Neural progenitor cell (in vitro differentiated cells): Measurements from ENCODE around the gene CHST8. TPM values are rescaled to one million over a fixed set of nuclear protein-coding genes. Genes with fewer than 3 reads are reported as not detected.
"Not testable (repeated sequence)": the region's sequence is repeated elsewhere in the genome, so short reads cannot be mapped to it uniquely, and the experiment has no call there.

Experiments used
- DNase-seq: peaks from one replicate; pipeline ENCODE4 v3.0.0-alpha.2; 2016; ENCODE audit warnings: low spot score
- H2AFZ ChIP-seq: fragments of 200-600 bp; sonication (generic); replicated peaks from 2 replicates; pipeline ENCODE4 v1.6.1; 2016; ENCODE audit warnings: antibody characterized with exemption
- H3F3A ChIP-seq: fragments of 200-600 bp; sonication (generic); 2 replicates; pipeline ENCODE4 v1.6.1; 2016; ENCODE audit warnings: antibody characterized with exemption, low read depth
- H3K27ac ChIP-seq: fragments of 200-600 bp; sonication (generic); 2 replicates; pipeline ENCODE4 v1.5.1; 2016; ENCODE audit warnings: mild to moderate bottlenecking
- H3K27me3 ChIP-seq: fragments of 200-600 bp; sonication (generic); 2 replicates; pipeline ENCODE4 v1.6.1; 2016; ENCODE audit warnings: mild to moderate bottlenecking, moderate library complexity
- H3K36me3 ChIP-seq: fragments of 200-600 bp; sonication (generic); 2 replicates; pipeline ENCODE4 v1.5.1; 2016
- H3K4me1 ChIP-seq: fragments of 200-600 bp; sonication (generic); 2 replicates; pipeline ENCODE4 v1.6.1; 2016; ENCODE audit warnings: mixed run types
- H3K4me2 ChIP-seq: fragments of 200-600 bp; sonication (generic); 2 replicates; pipeline ENCODE4 v1.6.1; 2016
- H3K4me3 ChIP-seq: fragments of 200-600 bp; sonication (generic); 2 replicates; pipeline ENCODE4 v1.5.1; 2016
- H3K79me2 ChIP-seq: fragments of 200-600 bp; sonication (generic); 2 replicates; pipeline ENCODE4 v1.6.1; 2016; ENCODE audit warnings: low read depth
- H3K9ac ChIP-seq: fragments of 200-600 bp; sonication (generic); 2 replicates; pipeline ENCODE4 v1.6.1; 2016
- H3K9me3 ChIP-seq: fragments of 200-600 bp; sonication (generic); 2 replicates; pipeline ENCODE4 v1.5.1; 2016; ENCODE audit warnings: low read depth
- H4K20me1 ChIP-seq: fragments of 200-600 bp; sonication (generic); 2 replicates; pipeline ENCODE4 v1.6.1; 2016; ENCODE audit warnings: low read depth
- H3K27ac Mint-ChIP-seq: 3 replicates; pipeline ENCODE4 v1.8.0; 2021; ENCODE audit warnings: mixed read lengths
- H3K27me3 Mint-ChIP-seq: 2 replicates; pipeline ENCODE4 v1.8.0; 2022; ENCODE audit warnings: low read depth, mild to moderate bottlenecking, inconsistent platforms, moderate library complexity, mixed read lengths; ENCODE audit not compliant: insufficient read depth
- H3K36me3 Mint-ChIP-seq: 3 replicates; pipeline ENCODE4 v1.8.0; 2021; ENCODE audit warnings: mixed read lengths
- H3K4me1 Mint-ChIP-seq: 3 replicates; pipeline ENCODE4 v1.8.0; 2021; ENCODE audit warnings: mixed read lengths
- H3K4me3 Mint-ChIP-seq: 3 replicates; pipeline ENCODE4 v1.8.0; 2021; ENCODE audit warnings: mild to moderate bottlenecking, moderate library complexity, mixed read lengths
- H3K9me3 Mint-ChIP-seq: 3 replicates; pipeline ENCODE4 v1.8.0; 2020; ENCODE audit warnings: mixed read lengths
- CTCF ChIP-seq: fragments of 200-600 bp; sonication (generic); IDR thresholded peaks from 2 replicates; pipeline ENCODE4 v1.5.1; 2017; ENCODE audit warnings: antibody characterized with exemption, mild to moderate bottlenecking
- EZH2 ChIP-seq: fragments of 200-600 bp; sonication (generic); IDR thresholded peaks from 2 replicates; pipeline ENCODE4 v1.6.1; 2017; ENCODE audit warnings: antibody characterized with exemption, mild to moderate bottlenecking, moderate library complexity
- EZH2phosphoT487 ChIP-seq: fragments of 200-600 bp; sonication (generic); IDR thresholded peaks from 2 replicates; pipeline ENCODE4 v1.6.1; 2017; ENCODE audit warnings: antibody characterized with exemption
- total RNA-seq: library from RNA; depleted of rRNA; stranded (reverse); fragments of >200 nt; gene quantifications from 2 replicates; pipeline ENCODE4 v1.2.3, GENCODE V29; 2015; ENCODE audit warnings: low replicate concordance

CHST8 gene
- total RNA-seq, 1 donor from 2014 or later, result 0.92 TPM

GRCh38 chr19:33601583-33601982, 20.2 kb upstream of the CHST8 start:
- no peaks in the 10 kb centered on the region for H3K79me2 ChIP-seq
- H4K20me1 ChIP-seq, result no peaks in the 10 kb centered on the region
- H3K4me1 Mint-ChIP-seq, result no peaks in the 10 kb centered on the region
- DNase-seq, result no peak
- no peaks in the 10 kb centered on the region for H3K36me3 ChIP-seq
- H3K9me3 Mint-ChIP-seq, result peaks cover 12% of the 10 kb centered on the region
- no peak overlapping the region for H3K27ac Mint-ChIP-seq
- peaks cover 5% of the 10 kb centered on the region for H3K9me3 ChIP-seq
- H3F3A ChIP-seq, result no peaks in the 10 kb centered on the region
- no peaks in the 10 kb centered on the region for H3K36me3 Mint-ChIP-seq
- no peak overlapping the region for H3K27ac ChIP-seq
- H2AFZ ChIP-seq, result no peak overlapping the region
- H3K4me3 Mint-ChIP-seq, result no peak overlapping the region
- H3K9ac ChIP-seq, result no peak overlapping the region
- no peak overlapping the region for H3K4me2 ChIP-seq
- no peaks in the 10 kb centered on the region for H3K4me1 ChIP-seq
- H3K27me3 ChIP-seq, result no peaks in the 10 kb centered on the region
- no peak overlapping the region for H3K4me3 ChIP-seq
- TF ChIP-seq EZH2 (no peak), EZH2phosphoT487 (no peak), CTCF (no peak)
- H3K27me3 Mint-ChIP-seq, result peaks cover 10% of the 10 kb centered on the region

DNA sequence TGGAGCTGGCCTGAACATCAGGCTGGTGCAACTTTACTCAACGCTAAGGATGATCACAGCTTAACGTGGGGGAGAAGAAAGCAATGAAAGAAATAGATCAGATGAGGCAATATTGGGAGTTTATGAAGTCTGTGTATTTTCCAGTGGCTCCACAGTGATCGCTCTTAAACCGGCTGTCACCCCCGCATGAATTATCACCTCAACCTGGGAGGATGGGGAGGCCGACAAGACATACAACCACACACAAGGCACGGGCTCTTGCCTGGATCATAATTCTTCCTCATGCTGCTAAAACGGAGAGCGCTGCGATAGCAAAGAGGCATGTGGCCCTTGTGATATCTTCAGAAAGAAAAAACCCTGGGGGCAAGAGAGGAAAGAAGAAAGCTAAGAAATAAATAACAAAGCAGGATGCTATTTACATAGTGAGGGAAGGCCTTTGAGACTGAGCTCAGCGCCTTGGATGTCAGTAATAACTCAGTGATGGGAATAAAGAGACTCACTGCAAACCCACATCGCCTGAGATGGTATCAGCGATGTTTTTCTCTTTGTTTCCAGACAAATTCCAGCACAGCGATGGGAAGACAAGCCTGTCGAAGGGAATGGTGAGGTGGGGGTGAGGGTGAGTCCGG, 19.1 kb upstream of the CHST8 start:
- H3K36me3 Mint-ChIP-seq, result no peaks in the 10 kb centered on the region
- no peaks in the 10 kb centered on the region for H3K4me1 ChIP-seq
- peaks cover 14% of the 10 kb centered on the region for H3K27me3 Mint-ChIP-seq
- H3K9me3 Mint-ChIP-seq, result peaks cover 7% of the 10 kb centered on the region
- no peaks in the 10 kb centered on the region for H3F3A ChIP-seq
- H3K4me1 Mint-ChIP-seq, result no peaks in the 10 kb centered on the region
- H2AFZ ChIP-seq, result no peak overlapping the region
- H3K4me3 Mint-ChIP-seq, result no peak overlapping the region
- no peaks in the 10 kb centered on the region for H4K20me1 ChIP-seq
- no peak overlapping the region for H3K27ac Mint-ChIP-seq
- H3K27ac ChIP-seq, result no peak overlapping the region
- H3K27me3 ChIP-seq, result no peaks in the 10 kb centered on the region
- H3K9me3 ChIP-seq, result peaks cover 5% of the 10 kb centered on the region
- no peak for DNase-seq
- no peak overlapping the region for H3K4me3 ChIP-seq
- H3K79me2 ChIP-seq, result no peaks in the 10 kb centered on the region
- H3K36me3 ChIP-seq, result no peaks in the 10 kb centered on the region
- no peak overlapping the region for H3K4me2 ChIP-seq
- H3K9ac ChIP-seq, result no peak overlapping the region
- no peak for TF ChIP-seq EZH2phosphoT487
- TF ChIP-seq EZH2, result no peak

DNA sequence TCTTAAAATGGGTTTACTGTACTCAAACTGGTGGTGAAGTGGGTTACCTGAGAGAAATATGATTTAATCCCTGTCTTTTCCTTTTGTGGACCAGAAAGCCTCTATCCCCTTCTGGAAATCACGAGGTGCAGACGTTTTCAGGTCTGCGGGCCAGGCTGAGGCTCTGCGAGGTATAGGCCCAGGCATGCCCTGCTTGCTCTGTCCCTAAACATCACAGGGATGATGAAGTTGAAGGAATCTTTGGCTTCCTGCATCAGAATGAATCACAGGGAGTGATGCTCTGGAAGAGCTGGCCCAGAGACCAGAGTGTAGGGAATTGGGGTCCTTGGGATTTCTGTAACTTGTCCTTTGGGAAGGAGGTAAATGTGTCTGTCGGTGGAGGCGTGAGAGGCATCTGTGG, 18.4 kb upstream of the CHST8 start:
- Mint-ChIP-seq H3K9me3 (peaks cover 7% of the 10 kb centered on the region), H3K27ac (no peak overlapping the region), H3K4me1 (no peaks in the 10 kb centered on the region), H3K36me3 (no peaks in the 10 kb centered on the region), H3K27me3 (peaks cover 14% of the 10 kb centered on the region), H3K4me3 (no peak overlapping the region)
- H3K79me2 ChIP-seq, result no peaks in the 10 kb centered on the region
- no peaks in the 10 kb centered on the region for H3F3A ChIP-seq
- no peaks in the 10 kb centered on the region for H3K27me3 ChIP-seq
- no peaks in the 10 kb centered on the region for H4K20me1 ChIP-seq
- H3K36me3 ChIP-seq, result no peaks in the 10 kb centered on the region
- no peak overlapping the region for H3K4me3 ChIP-seq
- H3K4me2 ChIP-seq, result no peak overlapping the region
- H3K9ac ChIP-seq, result no peak overlapping the region
- H3K4me1 ChIP-seq, result no peaks in the 10 kb centered on the region
- DNase-seq, result no peak
- peaks cover 5% of the 10 kb centered on the region for H3K9me3 ChIP-seq
- TF ChIP-seq EZH2phosphoT487 (no peak), EZH2 (no peak), CTCF (no peak)
- H2AFZ ChIP-seq, result no peak overlapping the region
- no peak overlapping the region for H3K27ac ChIP-seq

- Histone ChIP-seq H3K9ac (no peak overlapping the region), H3K4me1 (no peaks in the 10 kb centered on the region), H3F3A (no peaks in the 10 kb centered on the region), H3K4me2 (no peak overlapping the region), H3K27ac (no peak overlapping the region), H3K79me2 (no peaks in the 10 kb centered on the region), H3K4me3 (no peak overlapping the region), H2AFZ (no peak overlapping the region), H3K27me3 (no peaks in the 10 kb centered on the region), H3K36me3 (no peaks in the 10 kb centered on the region), H4K20me1 (no peaks in the 10 kb centered on the region), H3K9me3 (peaks cover 12% of the 10 kb centered on the region)
- no peak for TF ChIP-seq CTCF
- TF ChIP-seq EZH2, result no peak
- no peak for TF ChIP-seq EZH2phosphoT487
- no peak for DNase-seq
- Mint-ChIP-seq H3K27ac (no peak overlapping the region), H3K36me3 (no peaks in the 10 kb centered on the region), H3K9me3 (peaks cover 10% of the 10 kb centered on the region), H3K4me3 (no peak overlapping the region), H3K27me3 (peaks cover 10% of the 10 kb centered on the region), H3K4me1 (no peaks in the 10 kb centered on the region)
Observed at GRCh38 chr19:33604651-33605050, 17.1 kb upstream of the CHST8 start.

DNA sequence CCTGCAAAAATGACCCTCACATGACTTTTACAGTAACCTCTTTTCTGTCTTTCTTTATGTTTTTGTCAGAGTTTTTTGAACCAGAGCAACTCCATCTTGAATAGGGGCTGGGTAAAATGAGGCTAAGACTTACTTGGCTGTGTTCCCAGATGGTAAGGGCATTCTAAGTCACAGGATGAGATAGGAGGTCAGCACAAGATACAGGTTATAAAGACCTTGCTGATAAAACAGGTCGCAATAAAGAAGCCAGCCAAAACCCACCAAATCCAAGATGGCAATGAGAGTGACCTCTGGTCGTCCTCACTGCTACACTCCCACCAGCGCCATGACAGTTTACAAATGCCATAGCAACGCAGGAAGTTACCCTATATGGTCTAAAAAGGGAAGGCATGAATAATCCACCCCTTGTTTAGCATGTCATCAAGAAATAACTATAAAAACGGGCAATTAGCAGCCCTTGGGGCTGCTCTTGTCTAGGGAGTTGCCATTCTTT, 15.9 kb upstream of the CHST8 start:
- not testable (repeated sequence) for H2AFZ ChIP-seq, H3K4me1 ChIP-seq, H3K27me3 Mint-ChIP-seq, H3K27ac Mint-ChIP-seq, H3K4me3 Mint-ChIP-seq, H3K4me2 ChIP-seq, H3F3A ChIP-seq, H3K27me3 ChIP-seq, H4K20me1 ChIP-seq, H3K79me2 ChIP-seq, H3K36me3 Mint-ChIP-seq, H3K4me1 Mint-ChIP-seq, H3K27ac ChIP-seq, H3K36me3 ChIP-seq, DNase-seq, H3K9ac ChIP-seq, H3K4me3 ChIP-seq
- H3K9me3 ChIP-seq, result peaks cover 15% of the 10 kb centered on the region
- H3K9me3 Mint-ChIP-seq, result peaks cover 13% of the 10 kb centered on the region
